Esophagus squamous epithelium (tissue), 5 donors: Measurements from ENCODE around the gene NBPF4. TPM values are rescaled to one million over a fixed set of nuclear protein-coding genes. Genes with fewer than 3 reads are reported as not detected.

ENCODE experiments used
- DNase-seq: peaks from one replicate; lab custom pipeline; 2025; lab: John Stamatoyannopoulos, UW
- H3K27ac ChIP-seq, 4 donors: fragments of 200-600 bp; sonication (generic); one replicate each; pipeline ENCODE4 v1.5.1; 2016 to 2019; ENCODE audit warnings: mild to moderate bottlenecking in 1 of 4
- H3K27me3 ChIP-seq, 4 donors: fragments of 200-600 bp; sonication (generic); 1 replicate in 3 of 4; 2 replicates in 1 of 4; pipeline versions ENCODE4 v1.5.1 to v1.6.0; 2017 to 2021; ENCODE audit warnings: antibody characterized with exemption in 1 of 4
- H3K36me3 ChIP-seq, 3 donors: fragments of 200-600 bp; sonication (generic); one replicate each; pipeline ENCODE4 v1.5.1; 2016 to 2019
- H3K4me1 ChIP-seq, 3 donors: fragments of 200-600 bp; sonication (generic); one replicate each; pipeline ENCODE4 v1.5.1; 2017 to 2019
- H3K4me3 ChIP-seq, 4 donors: fragments of 200-600 bp; sonication (generic); 1 replicate in 3 of 4; 2 replicates in 1 of 4; pipeline ENCODE4 v1.5.1; 2016 to 2019; ENCODE audit warnings: mild to moderate bottlenecking in 2 of 4, moderate library complexity in 1 of 4
- H3K9me3 ChIP-seq, 3 donors: fragments of 200-600 bp; sonication (generic); one replicate each; pipeline ENCODE4 v1.5.1; 2016 to 2019
- POLR2A ChIP-seq, 4 donors: fragments of 450-650 bp; IDR thresholded peaks; one replicate each; pipeline ENCODE4 v1.6.1; 2017; ENCODE audit warnings: antibody characterized with exemption in 4 of 4, mild to moderate bottlenecking in 4 of 4, moderate library complexity in 3 of 4
- WGBS, 2 donors: methylation state at CpG; one replicate each; pipeline ENCODE4 v1.1.5; 2018; 5-methylcytosine and 5-hydroxymethylcytosine counted together
- intact Hi-C: fragments of 100-400 bp; cut with DNase I; formaldehyde crosslinking; loops from one replicate; pipeline ENCODE4 v1.15.0; 2022
- total RNA-seq, 4 donors: library from RNA; depleted of rRNA; stranded (reverse); fragments of >200 nt; gene quantifications; one replicate each; pipeline ENCODE4 v1.1.0, GENCODE V29; 2016
- TF ChIP-seq, protein P1 (sequence below), 6 experiments: fragments of 450-650 bp in 4 of 6; fragments of 200-600 bp in 2 of 6; sonication (generic) in 2 of 6; IDR thresholded peaks; one replicate each; pipeline ENCODE4 v1.5.1; 2016 to 2019; ENCODE audit warnings: antibody characterized with exemption in 6 of 6, mild to moderate bottlenecking in 4 of 6, moderate library complexity in 4 of 6
- donor health status: DM: yes; HTN: yes; CAD: no.

Gene NBPF4
- total RNA-seq, 4 donors from 2014 or later: 0.41 TPM; not detected in 3

DNA sequence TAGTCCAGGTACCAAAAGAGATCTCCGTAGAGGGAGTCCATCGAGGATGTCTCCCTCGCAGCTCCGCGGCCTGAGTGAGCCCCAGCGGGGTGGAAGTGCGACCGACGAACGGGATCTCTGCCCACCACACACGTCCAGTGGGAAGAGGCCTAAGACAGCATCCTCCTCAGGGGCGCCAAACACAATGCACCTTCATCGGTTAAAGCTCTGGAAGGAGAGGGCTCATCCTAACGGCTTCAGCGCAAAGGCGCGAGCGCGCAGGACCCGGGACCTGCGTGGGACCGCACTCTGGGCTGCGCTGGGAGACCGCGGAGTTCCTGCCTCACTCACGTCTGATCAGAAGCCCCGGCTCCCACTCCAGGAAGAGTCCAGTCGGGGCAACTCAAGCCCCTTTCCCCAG lies 51.3 kb downstream of the NBPF4 start:
- Histone ChIP-seq H3K4me1 (peaks cover 0 to 4% (median 0%) of the 10 kb centered on the region in 3 donors), H3K4me3 (no peak overlapping the region), H3K27me3 (no peaks in the 10 kb centered on the region), H3K27ac (no peak overlapping the region), H3K9me3 (peaks cover 0 to 3% (median 0%) of the 10 kb centered on the region in 3 donors), H3K36me3 (peaks cover 0 to 52% (median 3%) of the 10 kb centered on the region in 3 donors)
- no peak for DNase-seq
- TF ChIP-seq, protein P1, sequence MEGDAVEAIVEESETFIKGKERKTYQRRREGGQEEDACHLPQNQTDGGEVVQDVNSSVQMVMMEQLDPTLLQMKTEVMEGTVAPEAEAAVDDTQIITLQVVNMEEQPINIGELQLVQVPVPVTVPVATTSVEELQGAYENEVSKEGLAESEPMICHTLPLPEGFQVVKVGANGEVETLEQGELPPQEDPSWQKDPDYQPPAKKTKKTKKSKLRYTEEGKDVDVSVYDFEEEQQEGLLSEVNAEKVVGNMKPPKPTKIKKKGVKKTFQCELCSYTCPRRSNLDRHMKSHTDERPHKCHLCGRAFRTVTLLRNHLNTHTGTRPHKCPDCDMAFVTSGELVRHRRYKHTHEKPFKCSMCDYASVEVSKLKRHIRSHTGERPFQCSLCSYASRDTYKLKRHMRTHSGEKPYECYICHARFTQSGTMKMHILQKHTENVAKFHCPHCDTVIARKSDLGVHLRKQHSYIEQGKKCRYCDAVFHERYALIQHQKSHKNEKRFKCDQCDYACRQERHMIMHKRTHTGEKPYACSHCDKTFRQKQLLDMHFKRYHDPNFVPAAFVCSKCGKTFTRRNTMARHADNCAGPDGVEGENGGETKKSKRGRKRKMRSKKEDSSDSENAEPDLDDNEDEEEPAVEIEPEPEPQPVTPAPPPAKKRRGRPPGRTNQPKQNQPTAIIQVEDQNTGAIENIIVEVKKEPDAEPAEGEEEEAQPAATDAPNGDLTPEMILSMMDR (IDR thresholded peaks at IDR 0.05): no peak
- TF ChIP-seq POLR2A (IDR thresholded peaks at IDR 0.05): no peak
- intact Hi-C loops: no loop called here
- WGBS, 2 donors: 96 to 97% methylated on average over 20 to 21 of the region's 28 CpGs

DNA sequence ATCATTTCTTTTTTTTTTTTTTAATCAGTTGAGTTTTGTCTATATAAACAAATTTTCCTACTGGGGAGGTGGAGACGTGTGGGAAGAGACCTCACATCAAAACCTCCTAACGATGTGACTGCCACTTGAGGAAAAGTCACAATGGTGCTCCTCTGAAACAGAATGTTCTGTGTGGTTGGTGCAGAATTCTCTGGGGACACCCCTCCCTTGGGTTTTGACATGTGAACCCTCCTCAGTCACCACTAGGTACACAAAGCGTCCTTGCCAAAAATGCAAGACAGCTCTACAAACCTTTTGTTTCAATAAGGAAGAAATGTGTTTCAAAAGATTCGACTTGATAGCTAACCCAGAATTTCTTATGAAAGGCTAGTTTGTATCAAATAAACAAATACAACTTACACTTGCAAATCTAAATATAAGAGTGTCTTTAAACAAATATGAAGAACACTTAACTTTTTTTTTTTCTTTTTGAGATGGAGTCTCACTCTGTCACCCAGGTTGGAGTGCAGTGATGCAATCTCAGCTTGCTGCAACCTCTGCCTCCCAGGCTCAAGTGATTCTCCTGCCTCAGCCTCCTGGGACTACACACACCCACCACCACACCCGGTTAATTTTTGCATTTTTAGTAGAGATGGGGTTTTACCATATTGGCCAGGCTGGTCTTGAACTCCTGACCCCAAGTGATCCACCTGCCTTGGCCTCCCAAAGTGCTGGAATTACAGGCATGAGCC lies 53.0 kb downstream of the NBPF4 start:
- Histone ChIP-seq H3K27ac (no peak overlapping the region), H3K27me3 (no peaks in the 10 kb centered on the region), H3K9me3 (peaks cover 0 to 2% (median 0%) of the 10 kb centered on the region in 3 donors), H3K4me1 (no peaks in the 10 kb centered on the region), H3K36me3 (peaks cover 0 to 43% (median 3%) of the 10 kb centered on the region in 3 donors), H3K4me3 (no peak overlapping the region)
- WGBS, 2 donors: 67 to 83% methylated on average over 5 of the region's 5 CpGs
- intact Hi-C loops: no loop called here
- no peak for TF ChIP-seq POLR2A (IDR thresholded peaks at IDR 0.05)
- TF ChIP-seq, protein P1 (IDR thresholded peaks at IDR 0.05): no peak
- no peak for DNase-seq

DNA sequence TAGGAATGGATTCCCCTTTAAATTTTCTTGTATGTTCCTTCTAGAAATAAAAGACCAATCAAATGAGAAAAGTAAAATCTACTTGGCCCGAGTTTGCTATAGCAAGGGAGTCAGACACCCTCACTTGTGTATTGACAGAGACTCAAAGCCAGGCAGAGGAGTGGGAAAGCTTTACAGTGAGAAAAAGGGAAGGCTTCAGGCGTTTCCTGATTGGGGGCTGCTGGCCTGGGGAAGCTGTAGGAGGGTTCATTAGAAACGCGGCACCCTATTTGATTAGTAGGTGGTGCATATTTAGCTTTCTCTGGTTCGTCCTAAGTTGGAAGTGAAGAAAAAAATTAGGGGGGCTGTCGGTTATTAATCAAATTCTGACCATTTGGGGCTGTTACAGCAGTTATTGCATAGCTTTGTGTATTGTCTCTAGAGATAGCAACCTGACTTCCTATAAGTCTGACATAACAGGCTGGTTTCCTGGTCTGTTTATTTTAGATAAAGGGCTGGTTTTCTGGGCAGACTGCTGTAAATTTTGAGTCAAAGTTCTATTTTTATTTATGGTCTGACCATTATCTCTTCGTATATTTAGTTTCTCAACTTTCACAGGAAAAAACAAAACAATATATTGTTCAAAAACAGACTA lies 53.8 kb downstream of the NBPF4 start:
- Histone ChIP-seq H3K27ac (no peak overlapping the region), H3K27me3 (no peaks in the 10 kb centered on the region), H3K36me3 (peaks cover 0 to 43% (median 3%) of the 10 kb centered on the region in 3 donors), H3K4me3 (no peak overlapping the region), H3K4me1 (no peaks in the 10 kb centered on the region), H3K9me3 (no peaks in the 10 kb centered on the region)
- DNase-seq: no peak
- intact Hi-C loops: no loop called here
- TF ChIP-seq, protein P1 (IDR thresholded peaks at IDR 0.05): no peak
- no peak for TF ChIP-seq POLR2A (IDR thresholded peaks at IDR 0.05)
- 76 to 88% methylated on average over 7 of the region's 7 CpGs for whole genome bisulfite sequencing, 2 donors

DNA sequence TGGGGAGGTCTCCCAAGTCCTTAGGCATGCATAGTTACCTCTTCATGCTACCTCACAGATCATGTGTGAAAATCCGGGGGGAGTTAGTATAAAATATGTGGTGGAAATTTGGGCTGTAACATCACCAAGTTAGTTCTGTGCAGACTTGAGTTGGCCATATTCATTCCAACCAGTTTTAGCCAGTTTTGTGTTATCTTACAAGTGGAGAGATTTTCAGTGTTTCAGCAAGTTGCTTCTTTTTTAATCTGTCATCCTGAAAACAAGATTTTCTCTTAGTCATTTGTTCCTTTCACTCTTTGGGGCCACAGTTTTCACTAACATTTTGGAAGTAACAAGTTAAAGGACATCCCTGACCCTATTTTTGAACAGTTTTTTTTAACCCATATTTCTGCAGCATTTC lies 55.1 kb downstream of the NBPF4 start:
- intact Hi-C loops: no loop called here
- Histone ChIP-seq H3K4me3 (no peak overlapping the region), H3K36me3 (peaks cover 0 to 47% (median 0%) of the 10 kb centered on the region in 3 donors), H3K27me3 (no peaks in the 10 kb centered on the region), H3K27ac (no peak overlapping the region), H3K4me1 (no peaks in the 10 kb centered on the region), H3K9me3 (peaks cover 0 to 3% (median 0%) of the 10 kb centered on the region in 3 donors)
- TF ChIP-seq POLR2A (IDR thresholded peaks at IDR 0.05): no peak
- TF ChIP-seq, protein P1 (IDR thresholded peaks at IDR 0.05): no peak
- no peak for DNase-seq
- WGBS, 2 donors: 73 to 100% methylated on average over 1 of the region's 1 CpG
